HEK293T (cell line): ENCODE data around the gene GOLGA5.
"Not testable (repeated sequence)": the region's sequence is repeated elsewhere in the genome, so short reads cannot be mapped to it uniquely, and the experiment has no call there.

Experiments
- CTCF ChIA-PET: fragments of 350-600 bp; formaldehyde crosslinking; extraction: SDS; loops from one replicate; lab custom pipeline; 2021; ENCODE audit warnings: antibody characterized with exemption, inconsistent platforms; lab: Yijun Ruan, JAX
- POLR2A ChIA-PET: fragments of 350-600 bp; formaldehyde crosslinking; extraction: SDS; loops from one replicate; lab custom pipeline; 2020; ENCODE audit warnings: antibody characterized with exemption, inconsistent platforms; lab: Yijun Ruan, JAX
- DNase-seq: peaks from one replicate; pipeline ENCODE4 v3.0.0; 2012; ENCODE audit warnings: mixed read lengths; ENCODE audit errors: extremely low spot score
- ARNT ChIP-seq: fragments of 450-650 bp; IDR thresholded peaks from 2 replicates; pipeline ENCODE4 v1.6.1; 2017; ENCODE audit warnings: mild to moderate bottlenecking
- BHLHE40 ChIP-seq: fragments of 450-650 bp; IDR thresholded peaks from 2 replicates; pipeline ENCODE4 v1.6.1; 2016; ENCODE audit warnings: mild to moderate bottlenecking, moderate library complexity, borderline replicate concordance
- CTBP1 ChIP-seq: fragments of 450-650 bp; IDR thresholded peaks from 2 replicates; pipeline ENCODE4 v1.6.1; 2016; ENCODE audit warnings: borderline replicate concordance
- ELF4 ChIP-seq: fragments of 450-650 bp; IDR thresholded peaks from 2 replicates; pipeline ENCODE4 v1.6.1; 2017; ENCODE audit warnings: antibody characterized with exemption
- FOXA1 ChIP-seq: fragments of 450-650 bp; IDR thresholded peaks from 2 replicates; pipeline ENCODE4 v1.6.1; 2016; ENCODE audit warnings: mild to moderate bottlenecking
- FOXK2 ChIP-seq: fragments of 450-650 bp; IDR thresholded peaks from 2 replicates; pipeline ENCODE4 v1.6.1; 2016; ENCODE audit warnings: mild to moderate bottlenecking
- FOXM1 ChIP-seq: fragments of 450-650 bp; IDR thresholded peaks from 2 replicates; pipeline ENCODE4 v1.6.1; 2017; ENCODE audit warnings: mild to moderate bottlenecking, borderline replicate concordance
- HDGF ChIP-seq: fragments of 450-650 bp; IDR thresholded peaks from 2 replicates; pipeline ENCODE4 v1.6.1; 2017; ENCODE audit warnings: antibody characterized with exemption, borderline replicate concordance
- L3MBTL2 ChIP-seq: fragments of 450-650 bp; conservative IDR thresholded peaks from 2 replicates; pipeline ENCODE4 v1.6.1; 2016; ENCODE audit warnings: mild to moderate bottlenecking
- LEF1 ChIP-seq: fragments of 450-650 bp; IDR thresholded peaks from 2 replicates; pipeline ENCODE4 v1.6.1; 2017; ENCODE audit warnings: mild to moderate bottlenecking, borderline replicate concordance
- NFRKB ChIP-seq: fragments of 450-650 bp; IDR thresholded peaks from 2 replicates; pipeline ENCODE4 v1.6.1; 2016; ENCODE audit warnings: mild to moderate bottlenecking, moderate library complexity
- SP1 ChIP-seq: fragments of 450-650 bp; IDR thresholded peaks from 2 replicates; pipeline ENCODE4 v1.6.1; 2017
- SUZ12 ChIP-seq: fragments of 450-650 bp; IDR thresholded peaks from 2 replicates; pipeline ENCODE4 v1.6.1; 2016; ENCODE audit warnings: mild to moderate bottlenecking
- TARDBP ChIP-seq: fragments of 450-650 bp; IDR thresholded peaks from 2 replicates; pipeline ENCODE4 v1.6.1; 2016
- ZNF384 ChIP-seq: fragments of 450-650 bp; IDR thresholded peaks from 2 replicates; pipeline ENCODE4 v1.6.1; 2016
- TF ChIP-seq, protein P1 (sequence below): fragments of 450-650 bp; IDR thresholded peaks from 2 replicates; pipeline ENCODE4 v1.6.1; 2016

GOLGA5 gene

GRCh38 chr14:92847278-92847677, 53.2 kb downstream of the GOLGA5 start:
- ChIA-PET POLR2A (no interaction called here), CTCF (no interaction called here)
- no peak for DNase-seq
- TF ChIP-seq ARNT (no peak), BHLHE40 (no peak), L3MBTL2 (no peak), SP1 (no peak), FOXK2 (no peak), NFRKB (no peak), CTBP1 (no peak), ELF4 (no peak), ZNF384 (no peak), TARDBP (no peak), HDGF (no peak), LEF1 (no peak), FOXA1 (no peak), SUZ12 (no peak), FOXM1 (no peak)
- TF ChIP-seq, protein P1, sequence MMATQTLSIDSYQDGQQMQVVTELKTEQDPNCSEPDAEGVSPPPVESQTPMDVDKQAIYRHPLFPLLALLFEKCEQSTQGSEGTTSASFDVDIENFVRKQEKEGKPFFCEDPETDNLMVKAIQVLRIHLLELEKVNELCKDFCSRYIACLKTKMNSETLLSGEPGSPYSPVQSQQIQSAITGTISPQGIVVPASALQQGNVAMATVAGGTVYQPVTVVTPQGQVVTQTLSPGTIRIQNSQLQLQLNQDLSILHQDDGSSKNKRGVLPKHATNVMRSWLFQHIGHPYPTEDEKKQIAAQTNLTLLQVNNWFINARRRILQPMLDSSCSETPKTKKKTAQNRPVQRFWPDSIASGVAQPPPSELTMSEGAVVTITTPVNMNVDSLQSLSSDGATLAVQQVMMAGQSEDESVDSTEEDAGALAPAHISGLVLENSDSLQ: no peak

DNA sequence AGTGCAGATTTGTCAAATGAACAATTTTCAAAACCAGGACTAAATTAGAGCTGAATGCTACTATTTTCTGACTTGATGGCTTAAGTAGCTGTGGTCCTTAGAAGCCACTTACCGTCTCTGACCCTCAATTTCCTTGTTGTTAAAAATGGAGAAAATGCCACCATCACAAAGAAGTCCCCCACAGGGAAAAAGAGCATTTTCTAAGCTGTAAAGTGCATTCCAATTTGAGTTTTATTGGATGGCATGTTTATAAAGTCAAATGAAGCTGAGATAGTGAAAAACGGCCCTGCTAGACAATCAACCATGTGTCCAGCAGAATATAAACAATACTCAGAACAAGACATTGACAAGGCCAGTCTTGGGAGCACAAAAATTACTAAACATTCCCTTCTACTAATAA, 53.6 kb downstream of the GOLGA5 start:
- POLR2A ChIA-PET: no interaction called here
- CTCF ChIA-PET: interaction anchor here (0.6 kb wide), 1 partner anchor 370 kb away, joined by 3 read pairs; no protein-coding TSS in a partner anchor

DNA sequence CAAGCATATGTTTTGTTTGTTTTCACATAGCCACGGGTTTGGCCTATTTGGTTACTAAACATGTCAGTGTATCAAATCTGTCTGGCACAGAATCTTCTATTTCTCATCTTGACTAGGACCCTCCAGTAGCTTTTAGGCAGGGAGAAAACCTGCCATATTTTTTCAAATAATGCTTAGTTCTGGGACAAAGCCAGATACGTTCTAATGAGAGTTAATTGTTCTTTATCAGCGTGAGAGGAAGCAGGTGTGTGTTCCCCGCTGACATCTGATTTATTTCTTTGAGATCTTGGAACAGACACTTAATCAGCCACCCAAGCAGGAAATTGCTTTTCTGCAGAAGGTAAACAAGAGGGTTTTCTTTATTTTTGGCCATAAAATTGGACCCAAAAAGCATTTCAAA, 54.8 kb downstream of the GOLGA5 start:
- DNase-seq: no peak
- TF ChIP-seq FOXM1: no peak
- TF ChIP-seq LEF1: no peak
- no peak for TF ChIP-seq FOXA1
- no peak for TF ChIP-seq NFRKB
- TF ChIP-seq CTBP1: no peak
- TF ChIP-seq BHLHE40: no peak
- TF ChIP-seq SUZ12: no peak
- TF ChIP-seq L3MBTL2: no peak
- TF ChIP-seq ARNT: no peak
- TF ChIP-seq HDGF: no peak
- TF ChIP-seq TARDBP: no peak
- TF ChIP-seq, protein P1: no peak
- no peak for TF ChIP-seq FOXK2
- POLR2A ChIA-PET: no interaction called here

More for the DNA sequence above, 53.6 kb downstream of the GOLGA5 start:
- TF ChIP-seq ZNF384: no peak
- no peak for TF ChIP-seq TARDBP
- TF ChIP-seq CTBP1: no peak
- no peak for TF ChIP-seq HDGF
- TF ChIP-seq, protein P1: no peak
- no peak for TF ChIP-seq FOXK2
- no peak for TF ChIP-seq L3MBTL2
- TF ChIP-seq FOXA1: no peak
- no peak for TF ChIP-seq FOXM1
- TF ChIP-seq BHLHE40: no peak
- no peak for TF ChIP-seq NFRKB
- TF ChIP-seq ELF4: no peak
- TF ChIP-seq SP1: no peak
- no peak for DNase-seq

DNA sequence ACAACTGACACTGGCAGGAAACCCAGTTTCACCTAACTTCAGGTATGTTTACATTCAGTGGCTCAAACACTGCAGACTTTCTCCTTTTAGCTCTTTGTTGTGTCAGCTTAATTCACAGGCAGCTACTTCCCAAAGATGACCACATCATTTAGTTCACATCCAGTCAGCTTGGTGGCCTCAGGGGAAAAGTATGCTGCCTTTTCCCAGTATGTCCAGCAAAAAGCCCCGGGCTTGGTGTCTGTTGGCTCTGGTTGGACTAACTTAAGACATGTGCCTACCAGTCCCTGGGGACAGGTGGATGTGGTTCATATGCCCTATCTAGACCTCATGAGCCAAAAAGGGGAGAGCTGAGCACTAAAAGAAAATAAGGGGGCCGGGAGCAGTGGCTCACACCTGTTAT, 56.4 kb downstream of the GOLGA5 start:
- ChIA-PET CTCF (no interaction called here), POLR2A (no interaction called here)
- no peak for TF ChIP-seq TARDBP
- no peak for TF ChIP-seq HDGF
- TF ChIP-seq CTBP1: no peak
- TF ChIP-seq FOXM1: no peak
- no peak for TF ChIP-seq FOXK2
- no peak for DNase-seq

More for the DNA sequence above, 54.8 kb downstream of the GOLGA5 start:
- CTCF ChIA-PET: no interaction called here

GRCh38 chr14:92853136-92853535, 59.0 kb downstream of the GOLGA5 start:
- CTCF ChIA-PET, DNase-seq, POLR2A ChIA-PET: not testable (repeated sequence)

- POLR2A ChIA-PET: no interaction called here
- no peak for DNase-seq
- CTCF ChIA-PET: no interaction called here
- TF ChIP-seq ZNF384 (no peak), HDGF (no peak), FOXM1 (no peak), ELF4 (no peak), L3MBTL2 (no peak), NFRKB (no peak), SUZ12 (no peak), BHLHE40 (no peak), ARNT (no peak), LEF1 (no peak), TARDBP (no peak), FOXK2 (no peak), SP1 (no peak), CTBP1 (no peak), FOXA1 (no peak)
- TF ChIP-seq, protein P1: no peak
These were observed 66.1 kb downstream of the GOLGA5 start for GRCh38 chr14:92860049-92860840.
